HepG2 (cell line): Measurements from ENCODE around the gene MAN2A1.

Experiments used
- CEBPB ChIP-seq: IDR thresholded peaks from 2 replicates; pipeline ENCODE4 v1.6.1; 2011; ENCODE audit warnings: low read depth, low read length, improper control_type of control experiment, borderline replicate concordance
- CREM ChIP-seq, 2 experiments: sonication (generic) in 1 of 2; formaldehyde crosslinking in 1 of 2; IDR thresholded peaks; 2 replicates each; pipeline versions ENCODE4 v1.4.0 to v1.6.1; 2016 to 2020; ENCODE audit warnings: antibody characterized with exemption in 1 of 2, mild to moderate bottlenecking in 1 of 2, missing genetic modification reagents in 1 of 2
- MXI1 ChIP-seq: IDR thresholded peaks from 3 replicates; pipeline ENCODE4 v1.6.1; 2012; ENCODE audit warnings: low read depth, low read length, inconsistent platforms, borderline replicate concordance
- NPAS2 ChIP-seq: sonication (generic); formaldehyde crosslinking; IDR thresholded peaks from 2 replicates; pipeline ENCODE4 v1.8.0; 2022; ENCODE audit warnings: mild to moderate bottlenecking, missing genetic modification reagents, borderline replicate concordance
- POLR2A ChIP-seq, 2 experiments: IDR thresholded peaks; 2 replicates each; pipeline ENCODE4 v1.6.1; 2011; ENCODE audit warnings: low read depth in 2 of 2, low read length in 2 of 2, mild to moderate bottlenecking in 1 of 2, moderate library complexity in 1 of 2; ENCODE audit not compliant: insufficient read depth in 1 of 2
- RXRA ChIP-seq: sonication (generic); formaldehyde crosslinking; IDR thresholded peaks from 2 replicates; pipeline ENCODE4 v1.5.1; 2020; ENCODE audit warnings: missing genetic modification reagents
- SMC3 ChIP-seq: IDR thresholded peaks from 2 replicates; pipeline ENCODE4 v1.6.1; 2011; ENCODE audit warnings: low read length, improper control_type of control experiment
- SNAPC4 ChIP-seq: sonication (generic); formaldehyde crosslinking; IDR thresholded peaks from 2 replicates; pipeline ENCODE4 v1.4.0; 2020; ENCODE audit warnings: mild to moderate bottlenecking, missing genetic modification reagents
- ZNF207 ChIP-seq: fragments of 450-650 bp; IDR thresholded peaks from 2 replicates; pipeline ENCODE4 v1.6.1; 2016; ENCODE audit warnings: antibody characterized with exemption, borderline replicate concordance
- ZNF24 ChIP-seq: fragments of 450-650 bp; IDR thresholded peaks from 2 replicates; pipeline ENCODE4 v1.6.1; 2017; ENCODE audit warnings: antibody characterized with exemption, mild to moderate bottlenecking
- ZNF773 ChIP-seq: sonication (generic); formaldehyde crosslinking; IDR thresholded peaks from 2 replicates; pipeline ENCODE4 v1.4.0; 2020; ENCODE audit warnings: missing genetic modification reagents, borderline replicate concordance
- TF ChIP-seq, protein P1 (sequence below): sonication (generic); formaldehyde crosslinking; IDR thresholded peaks from 2 replicates; pipeline ENCODE4 v1.4.0; 2020; ENCODE audit warnings: missing genetic modification reagents

- TF ChIP-seq ZNF207 (no peak), ZNF773 (CRISPR knock-in tag) (no peak), CEBPB (no peak), SMC3 (no peak), CREM (IDR thresholded peaks at IDR 0.05) (no peak), CREM (CRISPR knock-in tag; IDR thresholded peaks at IDR 0.05) (no peak), RXRA (no peak), SNAPC4 (CRISPR knock-in tag) (no peak), NPAS2 (CRISPR knock-in tag) (no peak), MXI1 (no peak), ZNF24 (no peak), POLR2A (IDR thresholded peaks at IDR 0.05; ENCODE audit: insufficient read depth in 1 of 2, low read depth in 2 of 2, low read length in 2 of 2) (no peak)
- TF ChIP-seq, protein P1, sequence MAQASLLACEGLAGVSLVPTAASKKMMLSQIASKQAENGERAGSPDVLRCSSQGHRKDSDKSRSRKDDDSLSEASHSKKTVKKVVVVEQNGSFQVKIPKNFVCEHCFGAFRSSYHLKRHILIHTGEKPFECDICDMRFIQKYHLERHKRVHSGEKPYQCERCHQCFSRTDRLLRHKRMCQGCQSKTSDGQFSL (CRISPR knock-in tag): no peak
These were observed 19.1 kb downstream of the MAN2A1 start for GRCh38 chr5:109708813-109709212.
